ENCODE results near the gene HBE1.

GRCh38 chr11:5286351-5286750 is 16.6 kb upstream of the HBE1 start:
- TF ChIP-seq CTCF (IDR thresholded peaks at IDR 0.05): no peak
- TF ChIP-seq EP300 (IDR thresholded peaks at IDR 0.05): no peak
- TF ChIP-seq POLR2A (IDR thresholded peaks at IDR 0.05): no peak
